Measurements from ENCODE around the gene PAK6. TPM values are rescaled to one million over a fixed set of nuclear protein-coding genes. Genes with fewer than 3 reads are reported as not detected.

PAK6 gene
- total and polyA plus RNA-seq, 4 donors: 0.05 to 0.17 (median 0.10) TPM

- no peaks in the 10 kb centered on the region for H3K9me3 ChIP-seq (ENCODE audit: control insufficient read depth in 4 of 4, low read length in 3 of 4)
- no peak overlapping the region for H3K4me3 ChIP-seq (ENCODE audit: low read depth in 1 of 3, low read length in 3 of 3)
- DNase-seq (ENCODE audit: low spot score): no peak
- H3K36me3 ChIP-seq (ENCODE audit: control insufficient read depth in 4 of 4, insufficient read depth in 3 of 4, low read depth in 1 of 4, low read length in 3 of 4): no peaks in the 10 kb centered on the region
- H3K27ac ChIP-seq (ENCODE audit: low read depth in 1 of 2, low read length in 2 of 2): no peak overlapping the region
- H3K9ac ChIP-seq (ENCODE audit: low read depth in 1 of 2, low read length in 2 of 2): no peak overlapping the region
- TF ChIP-seq FOXA2 (IDR thresholded peaks at IDR 0.05) (no peak), HNF4G (IDR thresholded peaks at IDR 0.05) (no peak), JUND (IDR thresholded peaks at IDR 0.05) (no peak), CTCF (IDR thresholded peaks at IDR 0.05; ENCODE audit: low read depth, low read length, missing input control) (no peak), NR2F2 (IDR thresholded peaks at IDR 0.05) (no peak), ZBTB33 (IDR thresholded peaks at IDR 0.05) (no peak), YY1 (IDR thresholded peaks at IDR 0.05) (no peak), REST (IDR thresholded peaks at IDR 0.05) (no peak), FOXA1 (IDR thresholded peaks at IDR 0.05) (no peak), RXRA (IDR thresholded peaks at IDR 0.05) (no peak), EGR1 (IDR thresholded peaks at IDR 0.05; ENCODE audit: low read depth in 2 of 2) (no peak), GABPA (IDR thresholded peaks at IDR 0.05 in 1 of 2, conservative IDR thresholded peaks at IDR 0.05 in 1 of 2) (no peak), SP1 (IDR thresholded peaks at IDR 0.05) (no peak), HNF4A (conservative IDR thresholded peaks at IDR 0.05) (no peak), MAX (IDR thresholded peaks at IDR 0.05) (no peak), TAF1 (conservative IDR thresholded peaks at IDR 0.05) (no peak), RAD21 (IDR thresholded peaks at IDR 0.05) (no peak), ATF3 (IDR thresholded peaks at IDR 0.05) (no peak)
- H3K4me1 ChIP-seq (ENCODE audit: control insufficient read depth in 4 of 4, insufficient read depth in 4 of 4, low read length in 3 of 4): peaks cover 8 to 34% (median 19%) of the 10 kb centered on the region in 4 donors
- H3K27me3 ChIP-seq (ENCODE audit: control insufficient read depth in 4 of 4, insufficient read depth in 4 of 4, low read length in 3 of 4): peaks cover 0 to 3% (median under 1%) of the 10 kb centered on the region in 4 donors
- WGBS: 88% methylated on average over 7 of the region's 7 CpGs
Measured at GRCh38 chr15:40286061-40286532, 47.2 kb downstream of the PAK6 start.

All from liver (tissue), 9 donors.